ENCODE results near the gene PCDHGA9. TPM values are rescaled to one million over a fixed set of nuclear protein-coding genes. Genes with fewer than 3 reads are reported as not detected.

The PCDHGA9 gene
- total RNA-seq, 2 donors from 2014 or later: 3.9 to 7.7 TPM

DNA sequence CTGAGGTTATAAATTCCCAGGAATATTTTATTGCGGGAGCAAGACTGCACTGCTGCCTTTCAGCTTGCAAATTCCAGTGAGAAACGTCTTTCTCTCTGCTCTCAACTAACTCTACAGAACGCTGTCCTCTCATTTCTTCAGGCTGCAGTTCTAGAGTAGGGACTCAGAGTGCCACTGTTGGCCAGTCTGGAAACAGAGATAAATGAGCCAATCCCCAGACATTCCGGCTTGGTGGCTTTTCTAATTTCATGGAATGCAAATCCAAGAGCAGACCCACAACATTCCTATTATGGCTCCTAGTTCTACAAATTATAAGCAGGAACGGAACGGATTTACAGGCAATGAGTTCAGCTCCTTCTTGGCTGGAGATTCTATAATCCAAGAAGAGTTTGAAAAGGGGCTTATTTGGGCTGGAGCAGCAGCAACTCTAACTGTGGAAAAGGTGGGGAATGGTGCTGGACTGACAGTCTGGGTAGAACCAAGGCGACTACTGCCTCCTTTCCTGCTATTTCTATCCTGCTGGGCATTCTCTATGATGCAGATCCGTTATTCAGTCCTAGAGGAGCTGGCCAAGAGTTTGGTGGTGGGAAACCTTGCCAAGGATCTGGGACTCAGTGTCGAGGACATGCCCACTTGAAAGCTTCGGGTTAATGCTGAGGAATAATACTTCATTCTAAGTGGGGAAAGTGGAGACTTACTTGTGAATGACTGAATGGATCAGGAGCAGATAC, 37.0 kb downstream of the PCDHGA9 start:
- Histone ChIP-seq H3K4me3 (no peak overlapping the region), H3K27ac (no peak overlapping the region), H3K27me3 (replicated peaks; ENCODE audit: insufficient read depth) (no peaks in the 10 kb centered on the region), H3K36me3 (no peaks in the 10 kb centered on the region), H3K9me3 (no peaks in the 10 kb centered on the region), H3K4me1 (replicated peaks) (no peaks in the 10 kb centered on the region)
- intact Hi-C loops (cut with DNase I): no loop called here
- TF ChIP-seq, protein P1, sequence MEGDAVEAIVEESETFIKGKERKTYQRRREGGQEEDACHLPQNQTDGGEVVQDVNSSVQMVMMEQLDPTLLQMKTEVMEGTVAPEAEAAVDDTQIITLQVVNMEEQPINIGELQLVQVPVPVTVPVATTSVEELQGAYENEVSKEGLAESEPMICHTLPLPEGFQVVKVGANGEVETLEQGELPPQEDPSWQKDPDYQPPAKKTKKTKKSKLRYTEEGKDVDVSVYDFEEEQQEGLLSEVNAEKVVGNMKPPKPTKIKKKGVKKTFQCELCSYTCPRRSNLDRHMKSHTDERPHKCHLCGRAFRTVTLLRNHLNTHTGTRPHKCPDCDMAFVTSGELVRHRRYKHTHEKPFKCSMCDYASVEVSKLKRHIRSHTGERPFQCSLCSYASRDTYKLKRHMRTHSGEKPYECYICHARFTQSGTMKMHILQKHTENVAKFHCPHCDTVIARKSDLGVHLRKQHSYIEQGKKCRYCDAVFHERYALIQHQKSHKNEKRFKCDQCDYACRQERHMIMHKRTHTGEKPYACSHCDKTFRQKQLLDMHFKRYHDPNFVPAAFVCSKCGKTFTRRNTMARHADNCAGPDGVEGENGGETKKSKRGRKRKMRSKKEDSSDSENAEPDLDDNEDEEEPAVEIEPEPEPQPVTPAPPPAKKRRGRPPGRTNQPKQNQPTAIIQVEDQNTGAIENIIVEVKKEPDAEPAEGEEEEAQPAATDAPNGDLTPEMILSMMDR (IDR thresholded peaks at IDR 0.05): no peak
- no peak for TF ChIP-seq POLR2AphosphoS5 (IDR thresholded peaks at IDR 0.05)
- TF ChIP-seq POLR2A (IDR thresholded peaks at IDR 0.05): no peak
- WGBS: 68% methylated on average over 10 of the region's 10 CpGs
- no peak for DNase-seq (ENCODE audit: low spot score)

DNA sequence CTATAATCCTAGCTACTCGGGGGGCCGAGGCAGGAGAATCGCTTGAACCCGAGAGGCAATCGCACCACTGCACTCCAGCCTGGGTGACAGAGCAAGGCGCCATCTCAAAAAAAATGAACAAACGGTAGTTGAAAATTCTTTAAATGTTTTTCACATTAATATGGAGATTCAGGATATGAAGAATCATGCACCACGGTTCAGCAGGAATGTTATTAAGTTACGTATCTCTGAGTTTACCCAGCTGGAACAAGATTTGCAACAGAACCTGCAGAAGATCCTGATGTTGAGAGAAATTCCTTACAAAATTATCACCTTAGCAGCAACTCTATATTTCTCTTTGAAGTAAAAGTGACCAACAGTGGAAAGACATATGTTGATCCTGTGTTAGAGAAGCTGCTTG, 37.8 kb downstream of the PCDHGA9 start:
- 90% methylated on average over 9 of the region's 9 CpGs for WGBS
- H3K9me3 ChIP-seq: no peaks in the 10 kb centered on the region
- intact Hi-C loops (cut with DNase I): no loop called here
- no peaks in the 10 kb centered on the region for H3K36me3 ChIP-seq
- DNase-seq (ENCODE audit: low spot score): no peak
- no peak overlapping the region for H3K4me3 ChIP-seq
- no peaks in the 10 kb centered on the region for H3K4me1 ChIP-seq (replicated peaks)
- H3K27me3 ChIP-seq (replicated peaks; ENCODE audit: insufficient read depth): no peaks in the 10 kb centered on the region
- TF ChIP-seq POLR2AphosphoS5 (IDR thresholded peaks at IDR 0.05): no peak
- TF ChIP-seq, protein P1 (IDR thresholded peaks at IDR 0.05): no peak
- no peak for TF ChIP-seq POLR2A (IDR thresholded peaks at IDR 0.05)
- H3K27ac ChIP-seq: no peak overlapping the region

DNA sequence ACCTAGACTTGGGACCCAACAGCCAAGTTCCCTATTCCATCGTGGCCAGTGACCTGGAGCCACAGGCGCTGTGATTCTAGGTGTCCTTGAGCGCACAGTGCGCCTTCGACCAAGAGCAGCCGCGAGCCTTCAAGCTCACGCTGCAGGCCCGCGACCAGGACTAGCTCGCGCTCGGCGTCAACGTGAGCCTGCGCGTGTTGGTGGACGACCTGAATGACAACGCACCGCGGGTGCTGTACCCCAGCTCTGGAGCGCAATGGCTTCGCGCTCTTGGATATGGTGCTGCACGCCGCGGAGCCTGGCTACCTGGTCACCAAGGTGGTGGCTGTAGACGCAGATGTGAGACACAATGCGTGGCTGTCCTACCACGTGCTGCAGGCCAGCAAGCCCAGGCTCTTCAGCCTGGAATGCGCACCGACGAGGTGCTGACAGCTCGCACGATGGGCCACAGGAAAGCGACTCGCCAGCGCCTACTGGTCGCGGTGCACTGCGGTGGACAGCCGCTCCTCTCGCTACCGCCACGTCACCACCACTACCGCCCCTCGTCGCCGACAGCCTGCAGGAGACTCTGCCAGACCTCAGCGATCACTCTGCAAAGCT, 39.1 kb downstream of the PCDHGA9 start:
- intact Hi-C loops (cut with DNase I): no loop called here
- DNase-seq (ENCODE audit: low spot score): no peak
- H3K27me3 ChIP-seq (replicated peaks; ENCODE audit: insufficient read depth): no peaks in the 10 kb centered on the region
- 40% methylated on average over 36 of the region's 50 CpGs for WGBS
- H3K9me3 ChIP-seq: no peaks in the 10 kb centered on the region
- H3K27ac ChIP-seq: no peak overlapping the region
- TF ChIP-seq, protein P1 (IDR thresholded peaks at IDR 0.05): no peak
- TF ChIP-seq POLR2A (IDR thresholded peaks at IDR 0.05) (no peak), POLR2AphosphoS5 (IDR thresholded peaks at IDR 0.05) (no peak)
- H3K4me3 ChIP-seq: no peak overlapping the region
- H3K36me3 ChIP-seq: no peaks in the 10 kb centered on the region
- H3K4me1 ChIP-seq (replicated peaks): no peaks in the 10 kb centered on the region

Other genes with a start within 250 kb of the PCDHGA9 start
- gene PCDHB7, start 230.1 kb upstream of the PCDHGA9 start, total RNA-seq: 1 to 10 TPM; 1.2 to 1.9 TPM
- 1 to 10 TPM in 1 of 2 donors, under 1 TPM in 1; 0.23 to 2.6 TPM for gene PCDHB8, start 225.0 kb upstream of the PCDHGA9 start, total RNA-seq
- 1 to 10 TPM in 1 of 2 donors, under 1 TPM in 1; 0.18 to 4.4 TPM for gene PCDHB16, start 220.4 kb upstream of the PCDHGA9 start, total RNA-seq
- 1 to 10 TPM; 1.0 to 4.2 TPM for gene PCDHB9, start 215.6 kb upstream of the PCDHGA9 start, total RNA-seq
- gene PCDHB10, start 210.4 kb upstream of the PCDHGA9 start, total RNA-seq: 1 to 10 TPM in 1 of 2 donors, under 1 TPM in 1; 0.96 to 3.5 TPM
- gene PCDHB11, start 203.2 kb upstream of the PCDHGA9 start, total RNA-seq: 1 to 10 TPM in 1 of 2 donors, under 1 TPM in 1; 0.41 to 2.6 TPM
- 1 to 10 TPM in 1 of 2 donors, under 1 TPM in 1; 0.32 to 4.3 TPM for gene PCDHB12, start 194.1 kb upstream of the PCDHGA9 start, total RNA-seq
- 1 to 10 TPM; 4.0 to 6.5 TPM for gene PCDHB13, start 188.9 kb upstream of the PCDHGA9 start, total RNA-seq
- gene PCDHB14, start 179.4 kb upstream of the PCDHGA9 start, total RNA-seq: 1 to 10 TPM; 4.6 to 6.7 TPM
- gene PCDHB15, start 157.4 kb upstream of the PCDHGA9 start, total RNA-seq: 10 to 100 TPM in 1 of 2 donors, under 1 TPM in 1; 0.82 to 12.4 TPM
- gene SLC25A2, start 98.7 kb upstream of the PCDHGA9 start, total RNA-seq: 1 to 10 TPM in 1 of 2 donors, under 1 TPM in 1; 0.23 to 4.4 TPM
- 10 to 100 TPM; 59.3 to 85.9 TPM for gene TAF7, start 82.0 kb upstream of the PCDHGA9 start, total RNA-seq
- gene PCDHGA1, start 72.3 kb upstream of the PCDHGA9 start, total RNA-seq: 1 to 10 TPM in 1 of 2 donors, under 1 TPM in 1; 0.64 to 4.8 TPM
- 10 to 100 TPM in 1 of 2 donors, 1 to 10 TPM in 1; 2.4 to 19.7 TPM for gene PCDHGA2, start 64.0 kb upstream of the PCDHGA9 start, total RNA-seq
- gene PCDHGA3, start 58.9 kb upstream of the PCDHGA9 start, total RNA-seq: 10 to 100 TPM in 1 of 2 donors, 1 to 10 TPM in 1; 1.3 to 18.2 TPM
- 1 to 10 TPM; 3.9 to 6.5 TPM for gene PCDHGB1, start 52.7 kb upstream of the PCDHGA9 start, total RNA-seq
- gene PCDHGA4, start 47.8 kb upstream of the PCDHGA9 start, total RNA-seq: 10 to 100 TPM in 1 of 2 donors, 1 to 10 TPM in 1; 2.5 to 10.5 TPM
- 10 to 100 TPM in 1 of 2 donors, 1 to 10 TPM in 1; 5.3 to 10.5 TPM for gene PCDHGB2, start 42.8 kb upstream of the PCDHGA9 start, total RNA-seq
- 1 to 10 TPM; 4.1 to 4.8 TPM for gene PCDHGA5, start 38.6 kb upstream of the PCDHGA9 start, total RNA-seq
- gene PCDHGB3, start 32.5 kb upstream of the PCDHGA9 start, total RNA-seq: 1 to 10 TPM; 3.1 to 7.7 TPM
- gene PCDHGA6, start 28.9 kb upstream of the PCDHGA9 start, total RNA-seq: 1 to 10 TPM; 2.0 to 8.4 TPM
- 1 to 10 TPM; 4.1 to 8.2 TPM for gene PCDHGA7, start 20.0 kb upstream of the PCDHGA9 start, total RNA-seq
- 1 to 10 TPM; 6.7 to 9.9 TPM for gene PCDHGB4, start 15.1 kb upstream of the PCDHGA9 start, total RNA-seq
- gene PCDHGA8, start 10.1 kb upstream of the PCDHGA9 start, total RNA-seq: 1 to 10 TPM; 1.1 to 4.2 TPM
- gene PCDHGB5, start 4.8 kb upstream of the PCDHGA9 start, total RNA-seq: 10 to 100 TPM in 1 of 2 donors, 1 to 10 TPM in 1; 7.9 to 24.5 TPM
- gene PCDHGB6, start 5.2 kb downstream of the PCDHGA9 start, total RNA-seq: 10 to 100 TPM in 1 of 2 donors, 1 to 10 TPM in 1; 5.2 to 11.0 TPM
- gene PCDHGA10, start 10.2 kb downstream of the PCDHGA9 start, total RNA-seq: 10 to 100 TPM in 1 of 2 donors, 1 to 10 TPM in 1; 6.7 to 11.1 TPM
- gene PCDHGB7, start 14.9 kb downstream of the PCDHGA9 start, total RNA-seq: 10 to 100 TPM in 1 of 2 donors, 1 to 10 TPM in 1; 7.0 to 14.6 TPM
- gene PCDHGA11, start 18.3 kb downstream of the PCDHGA9 start, total RNA-seq: 1 to 10 TPM; 2.9 to 3.4 TPM
- gene PCDHGA12, start 27.7 kb downstream of the PCDHGA9 start, total RNA-seq: 1 to 10 TPM; 3.8 to 6.8 TPM
- gene PCDHGC3, start 73.2 kb downstream of the PCDHGA9 start, total RNA-seq: 10 to 100 TPM; 27.6 to 55.3 TPM
- 1 to 10 TPM; 3.8 to 4.1 TPM for gene PCDHGC4, start 82.3 kb downstream of the PCDHGA9 start, total RNA-seq
- 1 to 10 TPM in 1 of 2 donors, under 1 TPM in 1; 0.96 to 2.7 TPM for gene PCDHGC5, start 86.3 kb downstream of the PCDHGA9 start, total RNA-seq
- gene DIAPH1, start 216.2 kb downstream of the PCDHGA9 start, total RNA-seq: 10 to 100 TPM; 34.8 to 57.7 TPM
- gene HDAC3, start 234.1 kb downstream of the PCDHGA9 start, total RNA-seq: 10 to 100 TPM; 54.9 to 74.6 TPM
- gene RELL2, start 234.2 kb downstream of the PCDHGA9 start, total RNA-seq: 1 to 10 TPM; 3.9 to 7.2 TPM
- 10 to 100 TPM; 24.9 to 30.2 TPM for gene FCHSD1, start 248.6 kb downstream of the PCDHGA9 start, total RNA-seq